Astrocyte (in vitro differentiated cells and primary cell): ENCODE measurements around the gene GALK2. TPM values are rescaled to one million over a fixed set of nuclear protein-coding genes. Genes with fewer than 3 reads are reported as not detected.

Experiments used
- DNase-seq: peaks from one replicate; pipeline ENCODE4 v3.0.0-alpha.2; 2010; ENCODE audit warnings: low read depth
- FAIRE-seq: peaks from 2 replicates; lab custom pipeline; 2011; peaks lifted over from hg19 to GRCh38; lab: Jason Lieb, UNC
- H2AFZ ChIP-seq: 2 replicates; pipeline ENCODE4 v1.6.0; 2012; ENCODE audit warnings: low read depth, low read length, inconsistent platforms
- H3K27ac ChIP-seq: 2 replicates; pipeline ENCODE4 v1.5.1; 2011; ENCODE audit warnings: low read depth, low read length, inconsistent platforms
- H3K27me3 ChIP-seq: 2 replicates; pipeline ENCODE4 v1.6.0; 2011; ENCODE audit warnings: low read length, inconsistent platforms; ENCODE audit not compliant: insufficient read depth
- H3K36me3 ChIP-seq: 2 replicates; pipeline ENCODE4 v1.5.1; 2011; ENCODE audit warnings: low read length, inconsistent platforms; ENCODE audit not compliant: insufficient read depth
- H3K4me1 ChIP-seq: 2 replicates; pipeline ENCODE4 v1.5.1; 2011; ENCODE audit warnings: low read length, inconsistent platforms; ENCODE audit not compliant: insufficient read depth
- H3K4me2 ChIP-seq: 2 replicates; pipeline ENCODE4 v1.6.0; 2012; ENCODE audit warnings: low read length, inconsistent platforms
- H3K4me3 ChIP-seq: 2 replicates; pipeline ENCODE4 v1.5.1; 2011; ENCODE audit warnings: low read depth, mild to moderate bottlenecking, low read length, inconsistent platforms; ENCODE audit not compliant: insufficient read depth
- H3K79me2 ChIP-seq: 2 replicates; pipeline ENCODE4 v1.6.0; 2012; ENCODE audit warnings: mild to moderate bottlenecking, low read length, inconsistent platforms; ENCODE audit not compliant: insufficient read depth
- H3K9ac ChIP-seq: 2 replicates; pipeline ENCODE4 v1.6.0; 2012; ENCODE audit warnings: mild to moderate bottlenecking, low read length, inconsistent platforms
- H3K9me3 ChIP-seq: 2 replicates; pipeline ENCODE4 v1.5.1; 2012; ENCODE audit warnings: low read depth, mild to moderate bottlenecking, low read length, inconsistent platforms; ENCODE audit not compliant: insufficient read depth
- H4K20me1 ChIP-seq: 2 replicates; pipeline ENCODE4 v1.6.0; 2012; ENCODE audit warnings: low read length, inconsistent platforms; ENCODE audit not compliant: insufficient read depth
- H3K27ac Mint-ChIP-seq: one replicate; pipeline ENCODE4 v1.8.0; 2021; ENCODE audit warnings: mild to moderate bottlenecking, mixed read lengths; ENCODE audit not compliant: unreplicated experiment
- H3K27me3 Mint-ChIP-seq: one replicate; pipeline ENCODE4 v1.8.0; 2021; ENCODE audit warnings: low read depth, mixed read lengths; ENCODE audit not compliant: unreplicated experiment
- H3K36me3 Mint-ChIP-seq: one replicate; pipeline ENCODE4 v1.8.0; 2021; ENCODE audit warnings: low read depth, mixed read lengths; ENCODE audit not compliant: unreplicated experiment
- H3K4me1 Mint-ChIP-seq: one replicate; pipeline ENCODE4 v1.8.0; 2021; ENCODE audit warnings: low read depth, mixed read lengths; ENCODE audit not compliant: unreplicated experiment
- H3K4me3 Mint-ChIP-seq: one replicate; pipeline ENCODE4 v1.8.0; 2021; ENCODE audit warnings: mild to moderate bottlenecking, moderate library complexity, mixed read lengths; ENCODE audit not compliant: unreplicated experiment
- H3K9me3 Mint-ChIP-seq: one replicate; pipeline ENCODE4 v1.8.0; 2021; ENCODE audit warnings: mild to moderate bottlenecking, mixed read lengths; ENCODE audit not compliant: unreplicated experiment
- EZH2 ChIP-seq: IDR thresholded peaks from 2 replicates; pipeline ENCODE4 v1.6.1; 2012; ENCODE audit warnings: mild to moderate bottlenecking, low read length, inconsistent platforms; ENCODE audit not compliant: insufficient read depth
- total RNA-seq: library from RNA; stranded (reverse); gene quantifications from 2 replicates; pipeline ENCODE4 v1.2.1, GENCODE V29; 2021
- TF ChIP-seq, protein P1 (sequence below): IDR thresholded peaks from 2 replicates; pipeline ENCODE4 v1.5.1; 2011; ENCODE audit warnings: low read depth, mild to moderate bottlenecking, inconsistent platforms, low read length, moderate library complexity; ENCODE audit not compliant: insufficient read depth

The GALK2 gene
- total RNA-seq, 1 donor from 2014 or later, result 21.4 TPM

DNA sequence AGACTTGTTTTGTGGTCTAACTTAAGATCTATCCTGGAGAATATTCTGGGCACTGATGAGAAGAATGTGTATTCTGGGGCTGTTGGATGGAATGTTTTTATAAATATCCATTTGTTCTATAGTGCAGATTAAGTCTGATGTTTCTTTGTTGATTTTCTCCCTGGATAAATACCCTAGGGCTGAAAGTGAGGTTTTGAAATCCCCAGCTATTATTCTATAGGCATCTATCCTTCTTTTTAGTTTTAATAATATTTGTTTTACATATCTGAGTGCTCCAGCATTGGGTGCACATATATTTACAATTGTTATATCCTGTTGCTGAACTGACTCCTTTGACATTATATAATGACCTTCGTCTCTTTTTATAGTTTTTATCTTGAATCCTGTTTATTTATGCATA, 42.9 kb downstream of the GALK2 start:
- no peaks in the 10 kb centered on the region for H3K36me3 ChIP-seq
- peaks cover 41% of the 10 kb centered on the region for H3K79me2 ChIP-seq
- H3K4me2 ChIP-seq, result no peak overlapping the region
- Mint-ChIP-seq H3K36me3 (peaks cover 18% of the 10 kb centered on the region), H3K27ac (no peak overlapping the region), H3K4me3 (no peak overlapping the region), H3K9me3 (peaks cover 10% of the 10 kb centered on the region), H3K4me1 (no peaks in the 10 kb centered on the region), H3K27me3 (no peaks in the 10 kb centered on the region)
- H3K4me3 ChIP-seq, result no peak overlapping the region
- H3K4me1 ChIP-seq, result no peaks in the 10 kb centered on the region
- DNase-seq (no peak), FAIRE-seq (no peak)
- H2AFZ ChIP-seq, result no peak overlapping the region
- no peak for TF ChIP-seq EZH2
- TF ChIP-seq, protein P1, sequence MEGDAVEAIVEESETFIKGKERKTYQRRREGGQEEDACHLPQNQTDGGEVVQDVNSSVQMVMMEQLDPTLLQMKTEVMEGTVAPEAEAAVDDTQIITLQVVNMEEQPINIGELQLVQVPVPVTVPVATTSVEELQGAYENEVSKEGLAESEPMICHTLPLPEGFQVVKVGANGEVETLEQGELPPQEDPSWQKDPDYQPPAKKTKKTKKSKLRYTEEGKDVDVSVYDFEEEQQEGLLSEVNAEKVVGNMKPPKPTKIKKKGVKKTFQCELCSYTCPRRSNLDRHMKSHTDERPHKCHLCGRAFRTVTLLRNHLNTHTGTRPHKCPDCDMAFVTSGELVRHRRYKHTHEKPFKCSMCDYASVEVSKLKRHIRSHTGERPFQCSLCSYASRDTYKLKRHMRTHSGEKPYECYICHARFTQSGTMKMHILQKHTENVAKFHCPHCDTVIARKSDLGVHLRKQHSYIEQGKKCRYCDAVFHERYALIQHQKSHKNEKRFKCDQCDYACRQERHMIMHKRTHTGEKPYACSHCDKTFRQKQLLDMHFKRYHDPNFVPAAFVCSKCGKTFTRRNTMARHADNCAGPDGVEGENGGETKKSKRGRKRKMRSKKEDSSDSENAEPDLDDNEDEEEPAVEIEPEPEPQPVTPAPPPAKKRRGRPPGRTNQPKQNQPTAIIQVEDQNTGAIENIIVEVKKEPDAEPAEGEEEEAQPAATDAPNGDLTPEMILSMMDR, result no peak
- H3K27me3 ChIP-seq, result no peaks in the 10 kb centered on the region
- H3K27ac ChIP-seq, result no peak overlapping the region
- peaks cover 15% of the 10 kb centered on the region for H4K20me1 ChIP-seq
- H3K9ac ChIP-seq, result no peak overlapping the region
- H3K9me3 ChIP-seq, result no peaks in the 10 kb centered on the region

DNA sequence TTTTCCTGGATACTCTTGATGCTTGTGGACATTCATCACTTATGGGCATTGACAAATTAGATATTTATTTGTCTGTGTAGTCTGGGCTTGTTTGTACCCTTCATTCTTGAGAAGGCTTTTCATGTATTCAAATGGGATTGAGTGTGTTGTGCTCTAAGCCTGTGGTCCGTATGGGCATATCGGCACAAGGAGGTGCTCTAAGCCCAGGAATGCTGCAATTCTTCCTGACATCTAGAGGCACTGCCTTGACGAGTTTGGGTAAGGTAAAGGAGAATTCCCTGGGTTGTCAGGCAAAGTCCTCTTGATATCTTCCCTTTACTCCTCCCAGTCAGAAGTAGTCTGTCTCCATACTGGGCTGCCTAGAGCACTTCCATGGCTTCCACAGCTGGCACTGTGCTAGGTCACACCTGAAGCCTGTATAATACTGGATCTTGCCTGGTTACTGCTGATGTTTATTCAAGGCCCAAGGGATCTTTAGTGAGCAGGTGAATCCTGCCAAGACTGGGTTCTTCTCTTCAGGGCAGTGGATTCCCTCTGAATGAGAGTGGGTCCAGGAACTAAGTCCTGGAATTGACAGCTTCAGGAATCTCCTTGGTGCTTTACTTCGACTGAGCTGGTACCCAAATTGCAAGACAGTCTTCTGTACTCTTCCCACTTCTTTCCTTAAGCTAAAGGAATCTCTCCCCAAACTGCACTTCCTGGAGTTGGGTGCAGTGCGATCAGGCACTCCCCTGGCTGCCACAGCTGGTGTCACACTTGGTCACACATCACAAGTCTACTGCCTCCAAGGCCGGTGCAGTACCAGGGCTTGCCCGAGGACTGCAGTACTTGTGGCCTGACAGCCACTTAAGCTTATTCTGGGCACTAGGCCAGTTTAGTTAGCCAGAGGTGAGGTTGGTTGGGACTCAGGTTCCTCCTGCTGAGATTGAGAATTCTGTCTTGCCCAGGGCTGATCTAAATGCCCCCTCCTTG, 46.0 kb downstream of the GALK2 start:
- H3K36me3 Mint-ChIP-seq, result peaks cover 8% of the 10 kb centered on the region
- FAIRE-seq, result no peak
- H3K4me3 Mint-ChIP-seq, result no peak overlapping the region

More for the DNA sequence above, 46.0 kb downstream of the GALK2 start:
- Histone ChIP-seq H4K20me1 (peaks cover 15% of the 10 kb centered on the region), H3K9ac (no peak overlapping the region), H3K4me2 (no peak overlapping the region), H3K27ac (no peak overlapping the region), H3K9me3 (no peaks in the 10 kb centered on the region), H3K27me3 (no peaks in the 10 kb centered on the region), H3K4me3 (no peak overlapping the region), H3K36me3 (no peaks in the 10 kb centered on the region), H3K4me1 (no peaks in the 10 kb centered on the region), H2AFZ (no peak overlapping the region), H3K79me2 (peaks cover 24% of the 10 kb centered on the region)
- Mint-ChIP-seq H3K4me1 (no peaks in the 10 kb centered on the region), H3K27me3 (no peaks in the 10 kb centered on the region), H3K27ac (no peak overlapping the region), H3K9me3 (peaks cover 3% of the 10 kb centered on the region)
- no peak for DNase-seq
- TF ChIP-seq EZH2, result no peak
- TF ChIP-seq, protein P1, result no peak
